K562 (cell line): Measurements from ENCODE around the gene SURF4.

Experiments
- BCLAF1 ChIP-seq, 2 experiments: fragments of 450-650 bp in 1 of 2; IDR thresholded peaks; 2 replicates each; pipeline ENCODE4 v1.6.1; 2011 to 2017; ENCODE audit warnings: low read depth in 2 of 2, antibody characterized with exemption in 1 of 2, borderline replicate concordance in 1 of 2, low read length in 1 of 2, mild to moderate bottlenecking in 1 of 2, mixed read lengths in 1 of 2; ENCODE audit not compliant: control insufficient read depth in 1 of 2
- CTCF ChIP-seq, 3 experiments: IDR thresholded peaks in 2 of 3; conservative IDR thresholded peaks in 1 of 3; 2 replicates each; pipeline ENCODE4 v1.5.1; 2011 to 2012; ENCODE audit warnings: low read length in 3 of 3, mild to moderate bottlenecking in 3 of 3, control low read depth in 2 of 3, improper control_type of control experiment in 1 of 3, inconsistent platforms in 1 of 3, low read depth in 1 of 3, mixed read lengths in 1 of 3, moderate library complexity in 1 of 3; ENCODE audit not compliant: insufficient read depth in 2 of 3
- NR3C1 ChIP-seq: sonication (generic); formaldehyde crosslinking; IDR thresholded peaks from 2 replicates; pipeline ENCODE4 v1.8.1; 2022; ENCODE audit warnings: missing genetic modification reagents
- ZMIZ1 ChIP-seq, 2 experiments: fragments of 150-350 bp in 1 of 2; IDR thresholded peaks; 2 replicates each; pipeline ENCODE4 v1.6.1; 2012 to 2016; ENCODE audit warnings: low read depth in 2 of 2, low read length in 2 of 2, mild to moderate bottlenecking in 1 of 2, moderate library complexity in 1 of 2

- TF ChIP-seq ZMIZ1 (IDR thresholded peaks at IDR 0.05; ENCODE audit: low read depth in 2 of 2, low read length in 2 of 2) = no peak
- no peak for TF ChIP-seq NR3C1 (CRISPR knock-in tag)
- TF ChIP-seq BCLAF1 (IDR thresholded peaks at IDR 0.05; ENCODE audit: borderline replicate concordance in 1 of 2, control insufficient read depth in 1 of 2, low read depth in 2 of 2, low read length in 1 of 2) = no peak
- TF ChIP-seq CTCF (IDR thresholded peaks at IDR 0.05 in 2 of 3, conservative IDR thresholded peaks at IDR 0.05 in 1 of 3; ENCODE audit: insufficient read depth in 2 of 3, low read depth in 1 of 3, low read length in 3 of 3) = no peak
Measured at GRCh38 chr9:133362359-133363044, 13.4 kb downstream of the SURF4 start.
